AG04449 (cell line): ENCODE results near the gene SYT12.

ENCODE experiments used
- CTCF ChIA-PET: fragments of 350-600 bp; formaldehyde crosslinking; extraction: SDS; loops from one replicate; lab custom pipeline; 2021; ENCODE audit warnings: antibody characterized with exemption; lab: Yijun Ruan, JAX
- POLR2A ChIA-PET: fragments of 400-600, 350-600 bp; formaldehyde crosslinking; extraction: SDS; loops from one replicate; lab custom pipeline; 2020; ENCODE audit warnings: antibody characterized with exemption, inconsistent platforms; lab: Yijun Ruan, JAX
- DNase-seq: peaks from one replicate; pipeline ENCODE4 v3.0.0-alpha.2; 2010; ENCODE audit warnings: low read depth, low spot score
- H3K4me3 ChIP-seq: 2 replicates; pipeline ENCODE4 v1.5.1; 2011; ENCODE audit warnings: low read depth, mild to moderate bottlenecking, control low read depth, low read length
- CTCF ChIP-seq: IDR thresholded peaks from one replicate; pipeline ENCODE4 v1.5.1; 2011; ENCODE audit warnings: mild to moderate bottlenecking, moderate library complexity, low read length, control low read depth, inconsistent platforms; ENCODE audit not compliant: insufficient read depth; ENCODE audit errors: missing control alignments

The SYT12 gene

GRCh38 chr11:67054836-67055523, 32.0 kb downstream of the SYT12 start:
- no peak for TF ChIP-seq CTCF
- H3K4me3 ChIP-seq = no peak overlapping the region
- ChIA-PET POLR2A (no interaction called here), CTCF (interaction anchor here (0.6 to 6.3 kb wide), 19 partner anchors 10 to 326 kb away, joined by 3 to 63 read pairs (median 4); partner anchors contain the start of gene KDM2A)
- DNase-seq = no peak

GRCh38 chr11:67055812-67056211, 32.9 kb downstream of the SYT12 start:
- peak overlapping the region; percentile 64 for H3K4me3 ChIP-seq
- DNase-seq = no peak
- CTCF ChIA-PET = interaction anchor here (0.8 to 6.3 kb wide), 13 partner anchors 15 to 326 kb away, joined by 3 to 63 read pairs (median 5); partner anchors contain the start of gene KDM2A
- POLR2A ChIA-PET = interaction anchor here (0.6 kb wide), 1 partner anchor 17 kb away, joined by 3 read pairs; no protein-coding TSS in a partner anchor
- no peak for TF ChIP-seq CTCF

GRCh38 chr11:67056267-67057204, 33.6 kb downstream of the SYT12 start, which contains the start of gene RHOD:
Gene RHOD, plus strand, starts transcription at chr11:67056847. Its CDS starts 56 bp downstream, at chr11:67056903.
- CTCF ChIA-PET = interaction anchor here (1.0 to 6.3 kb wide), 11 partner anchors 15 to 325 kb away, joined by 3 to 63 read pairs (median 5); partner anchors contain the start of gene KDM2A
- POLR2A ChIA-PET = interaction anchor here (0.6 to 0.9 kb wide), 2 partner anchors 18 to 24 kb away, joined by 3 read pairs; no protein-coding TSS in a partner anchor
- no peak for TF ChIP-seq CTCF
- H3K4me3 ChIP-seq = peak within 1 kb of the TSS; percentile 64
- no peak for DNase-seq

- DNase-seq = no peak
- POLR2A ChIA-PET = interaction anchor here (0.9 kb wide), 1 partner anchor 24 kb away, joined by 3 read pairs; no protein-coding TSS in a partner anchor
- CTCF ChIA-PET = interaction anchor here (1.2 to 1.5 kb wide), 3 partner anchors 15 to 61 kb away, joined by 3 to 5 read pairs (median 3); no protein-coding TSS in a partner anchor
- peak overlapping the region; percentile 64 for H3K4me3 ChIP-seq
- TF ChIP-seq CTCF = no peak
Observed at GRCh38 chr11:67057205-67057672, 34.3 kb downstream of the SYT12 start.

- DNase-seq = no peak
- TF ChIP-seq CTCF = no peak
- ChIA-PET CTCF (interaction anchor here (0.8 kb wide), 1 partner anchor 225 kb away, joined by 3 read pairs; no protein-coding TSS in a partner anchor), POLR2A (interaction anchor here (0.6 kb wide), 1 partner anchor 207 kb away, joined by 3 read pairs; no protein-coding TSS in a partner anchor)
- H3K4me3 ChIP-seq = no peak overlapping the region
Observed at GRCh38 chr11:67058506-67058905, 35.6 kb downstream of the SYT12 start.
